ENCODE data around the gene AGBL5. TPM values are rescaled to one million over a fixed set of nuclear protein-coding genes. Genes with fewer than 3 reads are reported as not detected.

AGBL5 gene
- total and polyA plus RNA-seq, 2 of the 13 experiments (the other 11 are each of a cell fraction or from before 2014, with no cell fraction given): 55.9 to 73.3 TPM

- peak; percentile 73 for TF ChIP-seq NR2F6 (IDR thresholded peaks at IDR 0.05)
- TF ChIP-seq NR2F6 (CRISPR knock-in tag; IDR thresholded peaks at IDR 0.05): peak; percentile 86
- peak; percentile 75; the same call in 1 of the 2 replicates for TF ChIP-seq ZNF335 (CRISPR knock-in tag; IDR thresholded peaks at IDR 0.05)
- TF ChIP-seq, protein P1, sequence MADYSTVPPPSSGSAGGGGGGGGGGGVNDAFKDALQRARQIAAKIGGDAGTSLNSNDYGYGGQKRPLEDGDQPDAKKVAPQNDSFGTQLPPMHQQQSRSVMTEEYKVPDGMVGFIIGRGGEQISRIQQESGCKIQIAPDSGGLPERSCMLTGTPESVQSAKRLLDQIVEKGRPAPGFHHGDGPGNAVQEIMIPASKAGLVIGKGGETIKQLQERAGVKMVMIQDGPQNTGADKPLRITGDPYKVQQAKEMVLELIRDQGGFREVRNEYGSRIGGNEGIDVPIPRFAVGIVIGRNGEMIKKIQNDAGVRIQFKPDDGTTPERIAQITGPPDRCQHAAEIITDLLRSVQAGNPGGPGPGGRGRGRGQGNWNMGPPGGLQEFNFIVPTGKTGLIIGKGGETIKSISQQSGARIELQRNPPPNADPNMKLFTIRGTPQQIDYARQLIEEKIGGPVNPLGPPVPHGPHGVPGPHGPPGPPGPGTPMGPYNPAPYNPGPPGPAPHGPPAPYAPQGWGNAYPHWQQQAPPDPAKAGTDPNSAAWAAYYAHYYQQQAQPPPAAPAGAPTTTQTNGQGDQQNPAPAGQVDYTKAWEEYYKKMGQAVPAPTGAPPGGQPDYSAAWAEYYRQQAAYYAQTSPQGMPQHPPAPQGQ (CRISPR knock-in tag; IDR thresholded peaks at IDR 0.05; ENCODE audit: borderline replicate concordance): peak; percentile 49; the same call in 1 of the 2 replicates
- TF ChIP-seq MYC (CRISPR knock-in tag; IDR thresholded peaks at IDR 0.05; ENCODE audit: borderline replicate concordance): 0 out of 2 replicates have a peak, but pooled peaks have one; percentile 79
- no peak for TF ChIP-seq NONO (IDR thresholded peaks at IDR 0.05)
- peak; percentile 98 for TF ChIP-seq NONO (CRISPR knock-in tag; conservative IDR thresholded peaks at IDR 0.05)
- TF ChIP-seq ZNF660 (CRISPR knock-in tag; IDR thresholded peaks at IDR 0.05; ENCODE audit: borderline replicate concordance, low read depth): no peak
- TF ChIP-seq HHEX (CRISPR knock-in tag; IDR thresholded peaks at IDR 0.05): 0 out of 2 replicates have a peak, but pooled peaks have one; percentile 12
- no peak for TF ChIP-seq AGO1 (IDR thresholded peaks at IDR 0.05; ENCODE audit: low read depth, low read length, poor library complexity, severe bottlenecking)
- peak; percentile 46; the same call in 1 of the 2 replicates for TF ChIP-seq ZSCAN9 (CRISPR knock-in tag; IDR thresholded peaks at IDR 0.05; ENCODE audit: borderline replicate concordance)
- TF ChIP-seq ZFP90 (CRISPR knock-in tag; IDR thresholded peaks at IDR 0.05; ENCODE audit: borderline replicate concordance): peak; percentile 44; the same call in 1 of the 2 replicates
- TF ChIP-seq, protein P2, sequence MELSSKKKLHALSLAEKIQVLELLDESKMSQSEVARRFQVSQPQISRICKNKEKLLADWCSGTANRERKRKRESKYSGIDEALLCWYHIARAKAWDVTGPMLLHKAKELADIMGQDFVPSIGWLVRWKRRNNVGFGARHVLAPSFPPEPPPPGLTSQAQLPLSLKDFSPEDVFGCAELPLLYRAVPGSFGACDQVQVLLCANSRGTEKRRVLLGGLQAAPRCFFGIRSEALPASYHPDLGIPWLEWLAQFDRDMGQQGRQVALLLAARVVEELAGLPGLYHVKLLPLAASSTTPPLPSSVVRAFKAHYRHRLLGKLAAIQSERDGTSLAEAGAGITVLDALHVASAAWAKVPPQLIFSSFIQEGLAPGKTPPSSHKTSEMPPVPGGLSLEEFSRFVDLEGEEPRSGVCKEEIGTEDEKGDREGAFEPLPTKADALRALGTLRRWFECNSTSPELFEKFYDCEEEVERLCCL (CRISPR knock-in tag; IDR thresholded peaks at IDR 0.05; ENCODE audit: borderline replicate concordance): no peak
- TF ChIP-seq EP300 (IDR thresholded peaks at IDR 0.05; ENCODE audit: low read depth in 2 of 2, low read length in 2 of 2): peak in 1 of 2 experiments; percentile 74; a peak in 2 of 4 replicates
- no peak; the same call in 1 of the 2 replicates for TF ChIP-seq EP300 (CRISPR knock-in tag; IDR thresholded peaks at IDR 0.05; ENCODE audit: borderline replicate concordance)
- peak; percentile 72; the same call in 1 of the 2 replicates for TF ChIP-seq KAT8 (CRISPR knock-in tag; IDR thresholded peaks at IDR 0.05)
- no peak for TF ChIP-seq USF2 (IDR thresholded peaks at IDR 0.05; ENCODE audit: low read depth, low read length)
- TF ChIP-seq USF2 (CRISPR knock-in tag; IDR thresholded peaks at IDR 0.05; ENCODE audit: borderline replicate concordance): no peak
- TF ChIP-seq PHF8 (CRISPR knock-in tag; IDR thresholded peaks at IDR 0.05): peak; percentile 55
- no peak for TF ChIP-seq NFYC (CRISPR knock-in tag; IDR thresholded peaks at IDR 0.05)
- no peak; the same call in 1 of the 2 replicates for TF ChIP-seq KMT2B (CRISPR knock-in tag; IDR thresholded peaks at IDR 0.05)
- TF ChIP-seq BORCS8-MEF2B (CRISPR knock-in tag; IDR thresholded peaks at IDR 0.05): 0 out of 2 replicates have a peak, but pooled peaks have one; percentile 7
- TF ChIP-seq CCDC6 (CRISPR knock-in tag; IDR thresholded peaks at IDR 0.05): peak; percentile 73
- TF ChIP-seq ZNF589 (CRISPR knock-in tag; conservative IDR thresholded peaks at IDR 0.05): peak; percentile 44; the same call in 1 of the 2 replicates
These were observed 42.2 kb downstream of the AGBL5 start (continued) for GRCh38 chr2:27093430-27094352.

All from HepG2 (cell line).